Measurements from ENCODE around the gene PLCH1. TPM values are rescaled to one million over a fixed set of nuclear protein-coding genes. Genes with fewer than 3 reads are reported as not detected.

Gene PLCH1, protein sequence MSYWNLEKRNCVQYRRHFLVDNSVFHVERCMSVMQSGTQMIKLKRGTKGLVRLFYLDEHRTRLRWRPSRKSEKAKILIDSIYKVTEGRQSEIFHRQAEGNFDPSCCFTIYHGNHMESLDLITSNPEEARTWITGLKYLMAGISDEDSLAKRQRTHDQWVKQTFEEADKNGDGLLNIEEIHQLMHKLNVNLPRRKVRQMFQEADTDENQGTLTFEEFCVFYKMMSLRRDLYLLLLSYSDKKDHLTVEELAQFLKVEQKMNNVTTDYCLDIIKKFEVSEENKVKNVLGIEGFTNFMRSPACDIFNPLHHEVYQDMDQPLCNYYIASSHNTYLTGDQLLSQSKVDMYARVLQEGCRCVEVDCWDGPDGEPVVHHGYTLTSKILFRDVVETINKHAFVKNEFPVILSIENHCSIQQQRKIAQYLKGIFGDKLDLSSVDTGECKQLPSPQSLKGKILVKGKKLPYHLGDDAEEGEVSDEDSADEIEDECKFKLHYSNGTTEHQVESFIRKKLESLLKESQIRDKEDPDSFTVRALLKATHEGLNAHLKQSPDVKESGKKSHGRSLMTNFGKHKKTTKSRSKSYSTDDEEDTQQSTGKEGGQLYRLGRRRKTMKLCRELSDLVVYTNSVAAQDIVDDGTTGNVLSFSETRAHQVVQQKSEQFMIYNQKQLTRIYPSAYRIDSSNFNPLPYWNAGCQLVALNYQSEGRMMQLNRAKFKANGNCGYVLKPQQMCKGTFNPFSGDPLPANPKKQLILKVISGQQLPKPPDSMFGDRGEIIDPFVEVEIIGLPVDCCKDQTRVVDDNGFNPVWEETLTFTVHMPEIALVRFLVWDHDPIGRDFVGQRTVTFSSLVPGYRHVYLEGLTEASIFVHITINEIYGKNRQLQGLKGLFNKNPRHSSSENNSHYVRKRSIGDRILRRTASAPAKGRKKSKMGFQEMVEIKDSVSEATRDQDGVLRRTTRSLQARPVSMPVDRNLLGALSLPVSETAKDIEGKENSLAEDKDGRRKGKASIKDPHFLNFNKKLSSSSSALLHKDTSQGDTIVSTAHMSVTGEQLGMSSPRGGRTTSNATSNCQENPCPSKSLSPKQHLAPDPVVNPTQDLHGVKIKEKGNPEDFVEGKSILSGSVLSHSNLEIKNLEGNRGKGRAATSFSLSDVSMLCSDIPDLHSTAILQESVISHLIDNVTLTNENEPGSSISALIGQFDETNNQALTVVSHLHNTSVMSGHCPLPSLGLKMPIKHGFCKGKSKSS (N-terminal part only)
- 0.50 and 0.78 TPM in 2 replicates for total RNA-seq (2014; rRNA removed; shearing (Covaris generic))

DNA sequence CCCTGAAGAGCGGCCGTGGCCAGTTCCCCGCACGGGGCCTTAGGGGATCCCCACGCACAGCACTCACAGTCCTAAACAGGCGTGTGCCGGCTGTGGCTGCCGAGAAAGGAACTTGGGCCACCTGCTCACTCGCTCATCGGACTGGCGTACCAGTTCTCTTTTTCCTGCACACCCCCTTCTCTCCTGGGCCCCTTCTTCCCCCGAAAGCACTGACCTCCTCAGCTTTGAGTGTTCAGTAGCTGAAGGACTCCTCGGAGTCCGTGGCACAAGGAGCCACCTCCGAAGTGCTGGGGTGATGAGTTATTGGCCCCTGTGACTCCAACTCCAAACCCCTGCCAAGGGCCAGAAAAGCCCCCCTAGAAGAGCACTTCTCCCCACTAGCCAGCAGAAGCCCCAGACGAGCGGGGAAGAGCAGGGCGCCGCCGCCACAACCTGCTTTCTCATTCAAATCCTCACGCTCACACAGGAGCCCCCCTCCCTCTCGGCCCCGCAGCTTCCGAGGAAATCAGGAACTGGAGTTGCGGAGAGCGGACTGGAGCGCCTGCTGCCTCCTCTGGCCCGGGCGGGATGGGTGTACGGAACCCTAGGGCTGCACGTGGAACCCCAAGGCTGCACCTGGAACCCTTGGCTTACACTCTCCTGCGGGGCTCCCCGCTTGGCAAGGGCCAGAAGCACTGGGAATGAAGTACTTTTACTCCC, at the start of gene PLCH1:
TSS of gene PLCH1 (minus strand) at position 446 of the 699 bp plus-strand sequence. CDS start 40,847 bp downstream, outside the sequence.
- peak; percentile 52 for DNase-seq (ENCODE audit: low spot score)

DNA sequence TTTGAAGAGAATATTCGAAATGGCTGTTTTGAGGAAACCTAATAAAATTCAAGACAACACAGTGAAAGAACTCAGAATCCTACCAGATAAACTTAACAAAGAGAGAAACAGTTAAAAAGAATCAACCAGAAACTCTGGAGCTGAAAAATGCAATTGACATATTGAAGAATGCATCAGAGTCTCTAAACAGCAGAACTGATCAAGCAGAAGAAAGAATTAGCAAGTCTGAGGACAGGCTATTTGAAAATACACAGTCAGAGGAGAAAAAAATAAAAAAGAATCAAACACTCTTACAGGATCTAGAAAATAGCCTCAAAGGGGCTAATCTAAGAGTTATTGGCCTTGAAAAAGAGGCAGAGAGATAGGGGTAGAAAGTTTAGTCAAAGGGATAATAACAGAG, 47.7 kb upstream of the PLCH1 start:
- no peak for DNase-seq (ENCODE audit: low spot score)

DNA sequence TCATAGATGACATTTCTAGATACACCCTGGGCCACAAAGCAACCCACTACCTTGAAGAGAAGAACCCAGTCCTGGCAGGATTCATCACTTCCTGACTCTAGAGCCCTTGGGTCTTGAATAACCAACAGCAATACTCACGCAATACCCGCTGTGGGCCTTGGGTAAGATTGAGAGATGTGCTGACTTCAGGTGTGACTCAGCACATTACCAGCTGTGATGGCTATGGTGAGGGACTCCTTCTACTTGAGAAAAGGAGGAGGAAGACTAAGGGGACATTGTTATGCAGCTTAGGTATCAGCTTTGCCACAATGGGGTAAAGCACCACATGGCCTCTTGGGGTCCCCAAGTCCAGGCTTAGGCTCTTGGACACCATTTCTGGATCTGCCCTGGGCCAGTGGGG, 46.3 kb upstream of the PLCH1 start:
- no peak for DNase-seq (ENCODE audit: low spot score)

DNA sequence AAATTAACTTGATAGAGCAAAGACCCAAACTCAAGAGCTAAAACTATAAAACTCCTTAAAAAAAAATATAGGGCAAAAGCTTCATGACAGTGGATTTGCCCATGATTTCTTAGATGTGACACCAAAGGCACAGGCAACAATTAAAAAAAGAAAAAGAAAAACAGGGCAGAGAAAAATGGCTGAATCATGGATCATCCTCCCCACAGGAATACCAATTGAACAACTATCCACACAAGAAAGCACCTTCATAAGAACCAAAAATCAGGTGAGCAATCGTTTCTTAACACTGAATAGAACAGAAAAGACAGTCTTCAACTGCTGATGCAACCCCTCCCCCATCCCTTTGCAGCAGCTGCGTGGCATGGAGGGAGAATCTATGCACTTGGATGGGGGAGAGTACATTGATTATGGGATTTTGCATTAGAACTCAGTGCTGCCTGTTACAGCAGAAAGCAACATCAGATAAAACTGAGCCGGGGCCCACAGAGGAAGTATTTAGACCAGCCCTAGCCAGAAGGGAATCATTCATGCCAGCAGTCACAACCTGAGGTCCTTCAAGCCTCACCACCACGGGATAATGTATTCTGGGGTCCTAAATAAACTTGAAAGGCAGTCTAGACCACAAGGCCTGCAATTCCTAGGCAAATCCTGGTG, 45.5 kb upstream of the PLCH1 start:
- no peak for DNase-seq (ENCODE audit: low spot score)

DNA sequence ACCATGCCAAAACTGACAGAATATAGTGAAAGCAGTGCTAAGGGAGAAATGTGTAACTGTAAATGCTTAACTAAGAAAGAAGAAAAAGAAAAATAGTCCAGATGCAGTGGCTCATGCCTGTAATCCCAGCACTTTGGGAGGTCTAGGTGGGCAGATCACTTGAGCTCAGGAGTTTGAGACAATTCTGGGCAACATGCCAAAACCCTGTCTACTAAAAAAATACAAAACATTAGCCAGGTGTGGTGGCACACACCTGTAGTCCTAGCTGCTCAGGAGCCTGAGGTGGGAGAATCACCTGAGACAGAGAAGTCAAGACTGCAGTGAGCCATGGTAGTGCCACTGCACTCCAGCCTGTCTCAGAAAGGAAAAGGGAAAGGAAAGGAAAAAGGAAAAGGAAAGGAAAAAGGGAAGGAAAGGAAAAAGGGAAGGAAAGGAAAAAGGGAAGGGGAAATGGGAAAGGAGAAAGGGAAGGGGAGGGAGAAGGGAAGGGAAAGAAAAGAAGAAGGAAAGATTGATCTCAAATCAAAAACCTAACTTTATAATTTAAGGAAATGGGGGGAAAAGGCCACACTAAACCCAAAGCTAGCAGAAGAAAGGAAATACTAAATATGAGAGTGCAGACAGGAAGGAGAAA, 40.9 kb upstream of the PLCH1 start:
- no peak for DNase-seq (ENCODE audit: low spot score)

DNA sequence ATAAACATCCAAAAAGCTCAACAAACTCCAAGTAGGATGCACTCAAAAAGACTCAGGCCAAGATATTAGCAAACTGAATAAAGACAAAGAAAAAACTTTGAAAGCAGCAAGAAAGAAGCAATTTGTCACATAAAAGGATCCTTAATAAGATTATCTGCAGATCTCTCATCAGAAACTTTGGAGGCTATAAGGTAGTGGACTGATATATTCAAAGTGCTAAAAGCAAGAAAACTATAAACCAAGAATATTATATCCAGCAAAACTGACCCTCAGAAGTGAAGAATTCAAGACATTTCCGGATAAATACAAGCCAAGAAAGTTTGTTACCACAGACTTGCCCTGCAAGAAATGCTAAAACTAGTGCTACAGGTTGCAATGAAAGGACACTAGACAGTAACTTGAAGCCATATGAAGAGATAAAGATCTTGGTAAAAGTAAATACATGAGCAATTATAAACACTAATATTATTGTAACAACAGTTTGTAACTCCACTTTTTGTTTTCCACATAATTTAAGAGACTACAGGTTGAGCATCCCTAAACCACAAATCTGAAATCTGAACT, 37.6 kb upstream of the PLCH1 start:
- no peak for DNase-seq (ENCODE audit: low spot score)

DNA sequence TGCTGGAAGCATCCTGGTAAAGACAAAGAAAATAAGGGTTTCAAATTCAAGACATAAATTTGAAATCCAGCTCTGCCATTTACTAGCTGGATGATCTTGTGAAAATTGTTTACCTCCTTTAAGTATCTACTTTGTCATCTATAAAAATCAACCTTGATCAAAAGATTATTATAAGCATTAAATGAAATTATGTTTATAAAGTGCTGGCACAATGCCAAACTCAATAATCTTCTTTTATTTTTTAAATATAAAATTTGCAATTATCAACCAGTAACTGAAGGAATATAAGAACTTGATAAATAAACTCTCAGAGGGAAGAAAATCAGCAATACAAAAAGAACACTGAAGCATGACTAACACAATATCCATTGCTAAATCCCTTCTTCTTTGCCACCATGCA, 35.4 kb upstream of the PLCH1 start:
- no peak for DNase-seq (ENCODE audit: low spot score)

DNA sequence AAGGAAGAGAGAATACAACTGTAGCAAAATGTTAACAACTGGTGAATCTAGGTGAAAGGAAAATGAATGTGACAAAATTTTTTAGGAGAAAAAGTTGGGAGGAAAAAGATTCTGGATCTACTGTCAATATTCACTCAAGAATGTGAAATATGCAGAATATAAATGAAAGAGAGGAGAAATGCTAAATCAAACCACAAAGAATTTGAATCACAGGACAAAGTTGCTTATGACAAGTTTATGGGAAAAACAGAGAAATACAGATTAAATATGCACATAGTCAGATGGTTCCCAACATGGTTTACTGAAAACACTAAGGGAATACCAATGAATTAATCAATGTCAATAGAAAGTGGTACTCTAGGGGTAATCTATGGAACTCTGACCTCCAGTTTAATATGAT, 33.6 kb upstream of the PLCH1 start:
- DNase-seq (ENCODE audit: low spot score) = no peak

DNA sequence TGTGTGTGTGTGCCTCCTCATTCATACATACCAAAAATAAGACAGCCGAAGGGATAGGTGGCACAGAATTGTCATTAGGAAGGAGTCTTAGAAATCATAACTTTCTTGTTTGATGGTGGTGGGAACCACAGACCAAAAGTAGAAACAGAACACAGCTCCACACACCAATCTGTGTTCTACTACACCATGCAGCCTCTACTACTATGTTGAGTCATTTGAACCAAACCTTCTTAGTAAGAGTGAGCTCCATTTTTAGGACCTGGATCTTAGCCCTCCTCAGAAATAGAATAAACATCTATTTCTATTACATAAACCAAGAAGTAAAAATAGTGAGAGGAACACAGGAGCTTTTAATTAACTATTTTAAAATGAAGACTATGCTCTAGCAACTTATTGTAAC, 27.9 kb upstream of the PLCH1 start:
- DNase-seq (ENCODE audit: low spot score) = no peak

DNA sequence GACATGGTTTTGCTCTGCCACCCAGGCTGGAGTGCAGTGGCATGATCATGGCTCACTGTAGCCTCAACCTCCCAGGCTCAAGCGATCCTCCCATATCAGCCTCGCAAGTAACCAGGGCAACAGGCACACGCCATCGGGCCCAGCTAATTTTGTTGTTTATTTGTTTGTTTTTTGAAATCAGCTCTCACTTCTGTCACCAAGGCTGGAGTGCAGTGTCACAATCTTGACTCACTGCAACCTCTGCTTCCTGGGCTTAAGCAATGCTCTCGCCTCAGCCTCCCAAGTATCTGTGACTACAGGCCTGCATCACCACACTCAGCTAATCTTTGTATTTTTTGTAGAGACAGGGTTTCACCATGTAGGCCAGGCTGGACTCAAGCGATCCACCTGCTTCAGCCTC, 26.3 kb upstream of the PLCH1 start:
- DNase-seq (ENCODE audit: low spot score) = no peak

DNA sequence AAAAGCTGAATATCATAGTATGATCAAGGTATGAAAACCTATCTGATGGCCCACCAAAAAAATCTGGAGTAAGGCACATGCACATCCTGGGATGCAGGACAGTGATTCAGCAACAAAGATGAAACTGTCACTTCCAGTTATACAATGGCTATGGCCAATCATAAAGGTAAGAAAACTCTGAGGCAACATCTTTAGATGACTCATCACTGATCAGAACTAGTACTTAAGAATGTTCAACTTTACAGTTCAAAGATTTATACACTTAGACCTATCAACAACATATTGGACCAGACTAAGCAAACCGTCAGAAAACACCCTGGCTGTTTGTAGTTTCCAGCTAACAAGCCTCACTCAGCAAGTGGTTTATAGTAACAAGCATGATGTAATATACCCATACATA, 21.3 kb upstream of the PLCH1 start:
- DNase-seq (ENCODE audit: low spot score) = peak; percentile 18

DNA sequence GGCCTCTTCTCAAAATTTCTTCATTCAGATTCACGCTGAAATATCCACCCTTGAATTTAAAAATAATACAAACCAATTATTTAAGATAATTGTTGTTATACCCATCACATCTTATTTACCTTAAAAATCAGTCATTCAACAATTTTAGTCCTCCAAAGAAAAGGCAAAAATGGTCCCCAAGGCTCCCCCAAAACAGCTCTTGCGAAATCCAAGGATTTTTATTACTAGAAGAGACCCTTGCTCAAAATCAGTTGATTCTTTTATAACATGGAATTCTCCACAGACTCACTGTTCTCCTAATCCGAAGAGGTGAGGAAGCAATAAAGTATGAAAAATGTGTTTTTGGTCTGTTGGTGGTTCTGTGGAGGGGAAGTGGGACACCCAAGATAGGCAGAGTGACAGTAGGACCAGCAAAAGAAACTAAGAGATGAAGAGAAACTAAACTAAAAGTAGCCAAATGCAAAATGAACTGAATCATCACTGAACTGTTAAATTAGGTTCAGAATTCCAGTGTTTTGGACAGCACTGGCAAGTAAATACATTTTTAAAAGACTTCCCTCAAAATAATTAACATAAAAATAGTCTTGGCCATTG, 19.1 kb upstream of the PLCH1 start:
- DNase-seq (ENCODE audit: low spot score) = no peak

DNA sequence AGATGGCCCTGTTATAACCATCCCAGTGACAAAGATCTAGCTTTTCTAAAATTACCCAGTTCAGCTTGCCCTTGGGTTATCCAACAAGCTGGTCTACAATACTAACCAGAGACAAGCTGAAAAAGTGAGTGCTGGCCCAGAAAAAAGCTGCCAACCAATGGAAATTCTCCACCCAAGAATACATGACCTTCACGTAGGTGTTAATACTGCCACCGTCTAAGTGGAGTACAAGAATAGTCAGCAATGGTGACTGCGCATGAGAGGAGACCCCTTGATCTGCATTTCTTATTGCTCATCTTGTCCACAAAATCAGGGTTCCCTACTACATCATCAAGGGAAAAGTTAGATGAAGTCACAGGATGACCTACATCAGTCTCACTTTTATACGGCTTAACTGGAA, 15.8 kb upstream of the PLCH1 start:
- DNase-seq (ENCODE audit: low spot score) = no peak

DNA sequence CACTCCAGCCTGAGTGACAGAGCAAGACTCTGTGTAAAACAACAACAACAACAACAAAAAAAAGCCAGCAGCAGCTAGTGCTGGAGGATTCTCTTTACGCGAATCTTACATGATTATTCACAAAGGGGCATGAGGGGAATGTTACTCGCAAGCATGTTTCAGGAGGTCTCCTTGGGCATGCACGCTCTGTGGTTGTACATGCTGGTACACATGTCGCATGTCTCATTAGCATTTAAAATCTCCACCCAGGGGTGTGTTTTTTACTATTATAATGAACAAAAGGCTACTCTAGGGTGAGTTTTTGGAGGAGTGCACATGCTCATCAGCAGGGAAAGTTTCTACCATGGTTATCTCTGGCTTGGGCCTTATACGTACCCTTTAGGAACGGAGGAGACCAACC, 12.7 kb upstream of the PLCH1 start:
- DNase-seq (ENCODE audit: low spot score) = no peak

DNA sequence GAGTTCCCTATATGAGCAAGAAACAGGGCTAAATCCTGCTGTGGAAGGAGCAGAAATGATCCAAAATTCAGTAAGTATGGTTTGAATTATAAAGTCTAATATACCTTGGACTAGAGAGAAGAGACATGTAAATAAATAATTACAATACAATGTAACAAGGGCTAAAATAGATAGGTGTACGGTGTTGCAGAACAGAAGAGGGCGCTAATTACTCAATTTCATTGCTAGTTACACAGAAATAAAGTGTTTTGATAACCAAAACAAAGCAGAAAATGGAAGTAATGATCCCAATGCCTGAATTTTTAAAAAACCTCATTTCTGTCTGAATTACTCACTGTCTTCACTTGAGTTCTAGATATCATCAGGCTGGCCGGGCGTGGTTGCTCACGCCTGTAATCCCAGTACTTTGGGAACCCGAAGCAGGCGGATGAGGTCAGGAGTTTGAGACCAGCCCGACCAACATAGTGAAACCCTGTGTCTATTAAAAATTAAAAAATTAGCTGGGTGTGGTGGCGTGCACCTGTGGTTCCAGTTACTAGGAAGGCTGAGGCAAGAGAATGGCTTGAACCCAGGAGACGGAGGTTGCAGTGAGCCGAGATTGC, 8.3 kb upstream of the PLCH1 start:
- DNase-seq (ENCODE audit: low spot score) = peak; percentile 51

DNA sequence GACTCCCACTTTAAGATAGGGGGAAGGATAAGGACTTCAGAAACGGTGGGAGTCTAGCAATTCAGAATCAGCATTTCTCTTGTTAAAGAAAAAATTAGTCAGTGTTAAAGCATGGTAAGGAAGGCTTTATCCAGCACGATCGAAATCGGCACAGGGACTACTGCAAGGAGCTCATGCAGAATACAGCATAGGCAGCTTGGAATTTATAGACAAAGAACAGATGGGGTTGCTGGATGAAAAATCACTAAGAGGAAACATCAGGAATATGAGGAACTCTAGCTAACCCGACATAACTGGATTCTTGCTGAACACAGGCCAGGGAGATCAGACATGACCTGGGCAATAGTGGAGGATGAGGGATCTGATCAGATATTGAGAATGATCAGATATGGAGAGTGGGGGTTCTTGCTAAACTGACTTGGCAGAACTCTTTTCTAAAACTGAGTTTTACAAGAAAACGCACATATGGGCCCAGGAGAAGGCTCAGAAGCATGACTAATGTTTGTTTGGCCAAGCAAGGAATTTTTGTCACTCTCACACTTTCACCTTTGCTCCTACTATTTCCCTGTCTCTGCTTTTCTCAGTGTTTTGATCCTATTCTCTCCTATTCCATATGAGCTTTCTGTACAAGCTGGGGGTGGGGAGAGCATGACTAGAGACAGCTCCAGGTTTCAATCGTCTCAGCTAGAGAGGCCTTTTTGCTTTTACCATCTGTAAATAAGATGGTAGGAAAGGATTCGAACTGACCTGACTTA, 3.9 kb upstream of the PLCH1 start:
- no peak for DNase-seq (ENCODE audit: low spot score)

DNA sequence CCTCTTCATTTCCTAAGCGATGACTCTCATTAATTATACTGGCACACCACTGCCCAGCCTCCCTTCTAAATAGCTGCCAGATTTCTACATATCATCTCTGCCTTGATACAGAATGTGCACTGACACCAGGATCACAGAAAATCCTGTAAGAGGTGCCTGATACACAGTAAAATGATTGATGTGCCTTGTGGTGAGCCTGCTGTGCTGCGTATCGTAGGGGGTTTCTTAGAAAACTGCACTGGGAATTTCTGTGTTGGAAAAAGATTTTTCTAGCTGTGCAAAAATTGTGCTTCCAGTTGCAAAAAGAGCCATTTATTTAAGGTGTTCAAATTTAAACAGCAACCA, 3.0 kb upstream of the PLCH1 start:
- no peak for DNase-seq (ENCODE audit: low spot score)

DNA sequence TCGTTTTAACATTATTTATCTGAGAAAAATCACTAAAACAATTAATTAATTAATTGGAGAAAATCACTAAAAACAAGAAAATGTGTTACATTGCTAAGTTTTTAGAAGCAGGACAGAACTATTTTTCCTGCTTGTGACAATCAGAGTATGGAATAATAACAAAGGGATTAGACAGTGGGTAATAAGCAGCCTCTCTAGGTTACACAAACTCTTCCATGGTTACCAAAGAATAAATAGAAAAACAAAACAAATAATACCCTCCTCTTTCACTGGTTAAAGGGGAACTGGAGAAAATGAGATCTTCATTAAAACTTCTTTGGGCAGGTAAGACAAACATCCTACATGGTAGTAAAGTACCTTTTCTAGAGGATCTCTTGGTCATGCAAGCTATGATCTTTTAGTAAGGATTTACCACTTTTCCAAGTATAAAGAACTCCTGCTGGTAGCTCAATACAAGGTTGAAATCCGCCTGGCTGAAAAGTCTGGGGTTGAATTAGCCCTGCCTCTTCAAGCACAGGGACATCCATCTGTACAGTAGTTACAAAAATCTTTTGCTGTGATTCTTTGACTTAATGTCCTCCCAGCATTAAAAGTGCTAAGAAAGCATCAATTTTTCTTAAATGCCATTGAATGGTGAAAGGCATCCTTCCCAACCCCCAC, 2.5 kb upstream of the PLCH1 start:
- no peak for DNase-seq (ENCODE audit: low spot score)
